Thoracic aorta (tissue), 2 donors: Measurements from ENCODE around the gene ATP1B2. TPM values are rescaled to one million over a fixed set of nuclear protein-coding genes. Genes with fewer than 3 reads are reported as not detected.

Experiments used
- ATAC-seq: fragments of 150-250 bp; one replicate; pipeline ENCODE4 v1.8.0; 2017; ENCODE audit warnings: low read depth; ENCODE audit not compliant: insufficient number of reproducible peaks, low FRiP score
- DNase-seq: peaks from one replicate; pipeline ENCODE4 v3.0.0-alpha.2; 2020; ENCODE audit warnings: low spot score
- H3K27ac ChIP-seq, 2 donors: fragments of 200-600 bp; sonication (generic); 1 replicate in 1 of 2; 2 replicates in 1 of 2; pipeline ENCODE4 v1.5.1; 2016; ENCODE audit warnings: mild to moderate bottlenecking in 2 of 2, moderate library complexity in 2 of 2
- H3K27me3 ChIP-seq: fragments of 200-600 bp; sonication (generic); replicated peaks from 2 replicates; pipeline ENCODE4 v1.6.0; 2016; ENCODE audit warnings: mild to moderate bottlenecking; ENCODE audit not compliant: insufficient read depth
- H3K36me3 ChIP-seq: fragments of 200-600 bp; sonication (generic); one replicate; pipeline ENCODE4 v1.5.1; 2016
- H3K4me1 ChIP-seq, 2 donors: fragments of 200-600 bp; sonication (generic); 1 replicate in 1 of 2; 2 replicates in 1 of 2; pipeline versions ENCODE4 v1.5.1 to v1.6.0; 2016; ENCODE audit warnings: low read depth in 2 of 2, mild to moderate bottlenecking in 1 of 2; ENCODE audit not compliant: control insufficient read depth in 1 of 2
- H3K4me3 ChIP-seq: fragments of 200-600 bp; sonication (generic); 2 replicates; pipeline ENCODE4 v1.5.1; 2016; ENCODE audit warnings: mild to moderate bottlenecking
- H3K9me3 ChIP-seq: fragments of 200-600 bp; sonication (generic); 2 replicates; pipeline ENCODE4 v1.5.1; 2016
- total RNA-seq, 2 donors: library from RNA; depleted of rRNA; stranded (reverse); fragments of >200 nt; gene quantifications; one replicate each; pipeline versions ENCODE4 v1.1.0 to v1.2.3, GENCODE V29; 2016
- TF ChIP-seq, protein P1 (sequence below): fragments of 200-600 bp; sonication (generic); IDR thresholded peaks from one replicate; pipeline ENCODE4 v1.5.1; 2019; ENCODE audit warnings: antibody characterized with exemption

The ATP1B2 gene
- total RNA-seq = 1 to 10 TPM; 1.1 to 1.4 TPM

DNA sequence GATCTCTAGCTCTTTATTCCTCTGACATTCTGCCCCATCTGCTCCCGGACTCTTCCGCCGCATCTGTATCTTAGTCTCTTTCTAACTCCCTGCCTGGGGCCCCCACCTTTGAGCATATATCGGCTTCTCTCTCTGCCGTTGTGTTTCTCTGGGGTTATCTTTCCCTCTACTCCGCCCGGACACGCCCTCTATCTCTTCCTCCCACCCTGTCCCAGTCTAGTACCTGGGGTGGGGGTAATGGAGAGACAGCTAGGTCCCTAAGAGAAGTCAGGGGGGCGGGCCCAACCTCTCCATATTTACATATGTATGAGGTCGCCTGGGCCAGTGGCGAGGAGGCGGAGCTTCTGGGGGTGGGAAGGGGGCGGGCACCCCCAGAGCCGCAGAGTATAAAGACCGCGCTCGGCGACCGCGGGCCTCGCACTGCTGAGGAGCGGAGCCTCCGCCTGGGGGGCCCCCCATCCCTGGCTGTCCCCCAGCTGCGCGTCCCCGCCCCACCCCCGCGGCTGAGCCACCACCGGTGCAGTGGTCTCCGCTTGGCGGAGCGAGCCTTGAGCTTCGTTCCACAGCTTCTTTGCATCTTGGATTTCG lies at the start of gene ATP1B2:
TSS of gene ATP1B2 (plus strand) at position 418 of the 588 bp plus-strand sequence. CDS start 593 bp downstream, outside the sequence.
- Histone ChIP-seq H3K27me3 (peaks cover 26% of the 10 kb centered on the region), H3K4me3 (peak within 1 kb of the TSS; percentile 63), H3K36me3 (no peaks in the 10 kb centered on the region), H3K4me1 (peaks cover 14 to 22% of the 10 kb centered on the region in 2 donors), H3K9me3 (no peaks in the 10 kb centered on the region), H3K27ac (peak within 1 kb of the TSS in 1 of 2 donors; percentile 12)
- ATAC-seq (no peak), DNase-seq (no peak)
- TF ChIP-seq, protein P1, sequence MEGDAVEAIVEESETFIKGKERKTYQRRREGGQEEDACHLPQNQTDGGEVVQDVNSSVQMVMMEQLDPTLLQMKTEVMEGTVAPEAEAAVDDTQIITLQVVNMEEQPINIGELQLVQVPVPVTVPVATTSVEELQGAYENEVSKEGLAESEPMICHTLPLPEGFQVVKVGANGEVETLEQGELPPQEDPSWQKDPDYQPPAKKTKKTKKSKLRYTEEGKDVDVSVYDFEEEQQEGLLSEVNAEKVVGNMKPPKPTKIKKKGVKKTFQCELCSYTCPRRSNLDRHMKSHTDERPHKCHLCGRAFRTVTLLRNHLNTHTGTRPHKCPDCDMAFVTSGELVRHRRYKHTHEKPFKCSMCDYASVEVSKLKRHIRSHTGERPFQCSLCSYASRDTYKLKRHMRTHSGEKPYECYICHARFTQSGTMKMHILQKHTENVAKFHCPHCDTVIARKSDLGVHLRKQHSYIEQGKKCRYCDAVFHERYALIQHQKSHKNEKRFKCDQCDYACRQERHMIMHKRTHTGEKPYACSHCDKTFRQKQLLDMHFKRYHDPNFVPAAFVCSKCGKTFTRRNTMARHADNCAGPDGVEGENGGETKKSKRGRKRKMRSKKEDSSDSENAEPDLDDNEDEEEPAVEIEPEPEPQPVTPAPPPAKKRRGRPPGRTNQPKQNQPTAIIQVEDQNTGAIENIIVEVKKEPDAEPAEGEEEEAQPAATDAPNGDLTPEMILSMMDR = no peak

GRCh38 chr17:7606280-7606679 lies 44.4 kb upstream of the ATP1B2 start:
- TF ChIP-seq, protein P1 = no peak
- DNase-seq (no peak), ATAC-seq (no peak)
- Histone ChIP-seq H3K27ac (no peak overlapping the region), H3K4me1 (peaks cover 3 to 9% of the 10 kb centered on the region in 2 donors), H3K9me3 (no peaks in the 10 kb centered on the region), H3K27me3 (no peaks in the 10 kb centered on the region), H3K4me3 (no peak overlapping the region), H3K36me3 (peaks cover 43% of the 10 kb centered on the region)

DNA sequence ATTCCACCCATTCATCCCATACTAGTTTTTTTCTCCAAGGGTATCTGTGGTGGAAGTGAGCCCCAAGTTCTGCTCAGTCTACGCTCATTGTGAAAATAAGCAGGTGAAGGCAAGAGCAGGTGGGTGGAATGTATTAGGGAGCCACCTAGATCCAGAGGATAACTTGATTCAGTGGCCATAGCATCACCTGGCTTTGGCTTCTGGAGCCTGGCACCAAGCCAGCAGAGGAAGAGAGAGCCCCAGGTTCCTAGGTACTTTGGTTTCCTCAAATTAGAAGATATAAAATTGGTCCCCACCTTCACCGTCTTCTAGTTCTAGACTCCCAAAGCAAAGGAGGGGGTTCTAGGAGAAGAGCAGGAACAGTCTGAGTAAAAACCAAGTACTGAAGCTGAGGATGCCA lies 40.1 kb upstream of the ATP1B2 start:
- Histone ChIP-seq H3K27ac (no peak overlapping the region), H3K9me3 (no peaks in the 10 kb centered on the region), H3K27me3 (no peaks in the 10 kb centered on the region), H3K36me3 (peaks cover 7% of the 10 kb centered on the region), H3K4me3 (no peak overlapping the region), H3K4me1 (peaks cover 18 to 38% of the 10 kb centered on the region in 2 donors)
- TF ChIP-seq, protein P1 = no peak
- no peak for ATAC-seq
- no peak for DNase-seq

GRCh38 chr17:7611635-7612293 lies 39.0 kb upstream of the ATP1B2 start:
- no peak overlapping the region for H3K4me3 ChIP-seq
- H3K9me3 ChIP-seq = no peaks in the 10 kb centered on the region
- H3K27ac ChIP-seq = no peak overlapping the region
- no peak for DNase-seq
- TF ChIP-seq, protein P1 = no peak
- no peak for ATAC-seq
- H3K27me3 ChIP-seq = no peaks in the 10 kb centered on the region
- peaks cover 4% of the 10 kb centered on the region for H3K36me3 ChIP-seq
- H3K4me1 ChIP-seq = peaks cover 18 to 38% of the 10 kb centered on the region in 2 donors

DNA sequence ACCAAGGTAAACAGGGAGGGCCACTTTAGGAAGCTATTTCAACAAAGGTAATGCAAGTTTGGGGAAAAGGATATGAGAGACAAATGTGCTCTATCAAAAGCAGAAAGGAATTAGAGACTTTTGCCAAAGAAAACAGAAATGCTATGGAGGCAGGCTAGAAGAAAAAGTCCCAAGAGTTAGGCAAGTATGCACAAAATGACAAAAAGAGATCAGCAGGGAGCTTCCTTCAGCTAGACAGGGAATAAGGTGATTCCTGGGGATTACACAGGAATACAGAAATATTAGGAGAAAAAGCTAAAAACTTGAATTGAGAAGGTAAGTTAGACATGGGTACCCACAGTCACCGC lies 38.5 kb upstream of the ATP1B2 start:
- no peaks in the 10 kb centered on the region for H3K9me3 ChIP-seq
- peaks cover 4% of the 10 kb centered on the region for H3K36me3 ChIP-seq
- no peaks in the 10 kb centered on the region for H3K27me3 ChIP-seq
- TF ChIP-seq, protein P1 = no peak
- no peak overlapping the region for H3K4me3 ChIP-seq
- peaks cover 18 to 38% of the 10 kb centered on the region in 2 donors for H3K4me1 ChIP-seq
- H3K27ac ChIP-seq = no peak overlapping the region
- DNase-seq (no peak), ATAC-seq (no peak)
